Upper lobe of left lung (tissue), 6 donors: Measurements from ENCODE around the gene DGKQ. TPM values are rescaled to one million over a fixed set of nuclear protein-coding genes. Genes with fewer than 3 reads are reported as not detected.

Experiments used
- ATAC-seq, 2 donors: fragments of 200-7000 bp; cut with Tn5 transposase; one replicate each; pipeline ENCODE4 v1.9.1; 2022; ENCODE audit warnings: mild to moderate bottlenecking in 2 of 2, moderate library complexity in 2 of 2; ENCODE audit not compliant: low FRiP score in 2 of 2
- DNase-seq, 2 donors: peaks; one replicate each; pipeline ENCODE4 v3.0.0-alpha.2; 2019 to 2020
- H3K27ac ChIP-seq, 4 donors: fragments of 200-600 bp; sonication (generic); one replicate each; pipeline ENCODE4 v1.5.1; 2016 to 2019
- H3K27me3 ChIP-seq, 4 donors: fragments of 200-600 bp; sonication (generic); one replicate each; pipeline ENCODE4 v1.5.1; 2017 to 2019
- H3K36me3 ChIP-seq, 4 donors: fragments of 200-600 bp; sonication (generic); one replicate each; pipeline ENCODE4 v1.5.1; 2016 to 2019
- H3K4me1 ChIP-seq, 4 donors: fragments of 200-600 bp; sonication (generic); one replicate each; pipeline ENCODE4 v1.5.1; 2018 to 2019
- H3K4me3 ChIP-seq, 4 donors: fragments of 200-600 bp; sonication (generic); one replicate each; pipeline ENCODE4 v1.5.1; 2017 to 2019; ENCODE audit warnings: mild to moderate bottlenecking in 2 of 4, moderate library complexity in 1 of 4
- H3K9me3 ChIP-seq, 4 donors: fragments of 200-600 bp; sonication (generic); one replicate each; pipeline ENCODE4 v1.5.1; 2018 to 2019
- CTCF ChIP-seq, 6 experiments: fragments of 450-650 bp in 4 of 6; fragments of 200-600 bp in 2 of 6; sonication (generic) in 2 of 6; IDR thresholded peaks; one replicate each; pipeline ENCODE4 v1.5.1; 2016 to 2019; ENCODE audit warnings: antibody characterized with exemption in 6 of 6
- EP300 ChIP-seq, 4 donors: sonication (generic); formaldehyde crosslinking; IDR thresholded peaks; one replicate each; pipeline ENCODE4 v1.5.1; 2017; ENCODE audit warnings: antibody characterized with exemption in 4 of 4, control low read depth in 2 of 4
- POLR2A ChIP-seq, 4 donors: fragments of 450-650 bp; IDR thresholded peaks; one replicate each; pipeline ENCODE4 v1.5.1; 2016 to 2017; ENCODE audit warnings: antibody characterized with exemption in 4 of 4, mild to moderate bottlenecking in 2 of 4
- POLR2AphosphoS5 ChIP-seq, 2 donors: sonication (generic); formaldehyde crosslinking; IDR thresholded peaks; one replicate each; pipeline ENCODE4 v1.5.1; 2017; ENCODE audit warnings: antibody characterized with exemption in 2 of 2
- WGBS, 2 donors: methylation state at CpG; one replicate each; pipeline ENCODE4 v1.1.5; 2017 to 2018; 5-methylcytosine and 5-hydroxymethylcytosine counted together
- total RNA-seq, 6 donors: library from RNA; depleted of rRNA in 4 of 6; stranded (reverse); fragments of >200 nt in 4 of 6; gene quantifications; one replicate each; pipeline versions ENCODE4 v1.1.0 to v1.2.1, GENCODE V29; 2016 to 2021
- donor health status: DM: no; HTN: no; CAD: no; lungs with moderate emphysema.
- donor health status: DM: no; HTN: yes; CAD: no; lungs with severe emphysema.

DGKQ gene
- total RNA-seq, result 10 to 100 TPM; 10.7 to 36.7 (median 17.5) TPM

DNA sequence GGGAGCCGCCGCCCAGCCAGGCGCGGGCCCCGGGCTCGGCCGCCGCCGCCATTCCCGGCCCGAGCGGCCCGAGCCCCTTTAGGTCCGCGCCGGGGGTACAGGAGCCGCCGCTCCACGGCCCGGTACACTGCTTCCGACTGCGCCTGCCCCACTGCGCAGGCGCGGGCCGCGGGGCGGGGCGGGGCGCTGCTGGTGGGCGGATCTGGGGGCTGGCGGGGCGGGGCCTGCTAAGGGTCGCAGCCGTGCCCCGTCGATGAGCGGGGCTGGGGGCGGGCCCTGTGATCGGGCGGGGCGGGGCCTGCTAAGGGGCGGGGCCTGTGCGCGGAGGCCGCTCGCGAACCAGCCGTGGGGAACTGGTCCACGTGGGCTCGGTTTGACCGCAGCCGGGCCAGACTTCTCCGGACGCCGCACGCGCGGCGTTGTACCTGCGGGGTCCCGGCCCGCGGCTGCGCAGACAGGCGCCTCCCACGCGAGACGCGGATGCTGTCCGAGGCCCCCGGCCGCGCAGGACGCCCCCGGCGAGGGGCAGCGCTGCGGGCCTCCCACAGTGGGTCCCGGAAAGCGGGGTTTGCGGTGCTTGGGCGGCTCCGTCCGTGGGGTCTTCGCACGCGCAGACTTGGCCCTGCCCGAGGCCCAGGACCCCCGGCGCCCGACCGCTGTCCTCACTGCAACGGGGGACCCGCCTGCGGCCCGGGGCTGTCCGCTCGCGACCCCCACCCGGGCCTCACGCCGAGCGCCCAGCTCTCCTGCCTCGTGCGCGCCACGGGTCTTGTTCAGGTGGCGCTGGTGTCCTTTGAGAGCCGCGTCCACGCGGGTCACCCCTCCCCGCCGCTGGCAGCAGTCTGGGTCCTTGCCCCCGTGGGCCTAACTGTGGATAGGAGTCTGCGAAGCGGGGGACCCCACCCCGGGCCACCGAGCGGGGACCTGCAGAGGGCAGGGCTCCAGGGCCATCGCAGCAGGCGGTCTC, at the start of gene DGKQ:
Gene DGKQ, minus strand, starts transcription at position 139 of the 967 bp plus-strand sequence. Its CDS starts 87 bp downstream, at position 52.
- DNase-seq (peak; percentile 93 to 98), ATAC-seq (peak; percentile 95 to 98)
- Histone ChIP-seq H3K9me3 (no peaks in the 10 kb centered on the region), H3K4me1 (peaks cover 20 to 40% (median 23%) of the 10 kb centered on the region in 4 donors), H3K27me3 (no peaks in the 10 kb centered on the region), H3K36me3 (no peaks in the 10 kb centered on the region), H3K4me3 (peak within 1 kb of the TSS; percentile 74 to 97 (median 92)), H3K27ac (peak within 1 kb of the TSS in 2 of 4 donors; percentile 24 to 59)
- 48 to 92% methylated on average over 2 to 36 of the region's 123 CpGs for WGBS, 2 donors
- no peak for TF ChIP-seq POLR2AphosphoS5 (IDR thresholded peaks at IDR 0.05)
- peak in 1 of 4 donors; percentile 36 for TF ChIP-seq POLR2A (IDR thresholded peaks at IDR 0.05)

DNA sequence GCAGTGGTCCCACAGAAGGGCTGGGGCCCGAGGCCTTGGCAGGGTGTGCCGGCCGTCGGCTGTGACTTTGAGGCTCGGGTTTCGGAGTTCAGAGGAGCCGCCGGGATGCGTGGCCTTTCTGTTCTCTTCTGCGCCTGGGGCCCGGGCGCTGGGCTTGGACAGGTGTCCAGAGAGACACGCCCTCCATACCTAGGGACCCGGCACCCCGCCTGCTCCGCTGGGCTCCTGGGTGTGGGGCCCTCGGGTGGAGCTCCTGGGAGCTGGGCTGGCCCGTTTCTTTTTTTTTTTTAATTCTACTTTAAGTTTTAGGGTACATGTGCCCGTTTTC, 49.3 kb upstream of the DGKQ start:
- 93 to 94% methylated on average over 13 to 19 of the region's 19 CpGs for WGBS, 2 donors
- Histone ChIP-seq H3K4me1 (no peaks in the 10 kb centered on the region), H3K9me3 (no peaks in the 10 kb centered on the region), H3K27ac (no peak overlapping the region), H3K27me3 (no peaks in the 10 kb centered on the region), H3K36me3 (peaks cover 0 to 21% (median 5%) of the 10 kb centered on the region in 4 donors), H3K4me3 (no peak overlapping the region)
- ATAC-seq (no peak), DNase-seq (no peak)
- TF ChIP-seq POLR2A (IDR thresholded peaks at IDR 0.05), result no peak
- TF ChIP-seq CTCF (IDR thresholded peaks at IDR 0.05), result no peak
- TF ChIP-seq POLR2AphosphoS5 (IDR thresholded peaks at IDR 0.05), result no peak
- no peak for TF ChIP-seq EP300 (IDR thresholded peaks at IDR 0.05)

DNA sequence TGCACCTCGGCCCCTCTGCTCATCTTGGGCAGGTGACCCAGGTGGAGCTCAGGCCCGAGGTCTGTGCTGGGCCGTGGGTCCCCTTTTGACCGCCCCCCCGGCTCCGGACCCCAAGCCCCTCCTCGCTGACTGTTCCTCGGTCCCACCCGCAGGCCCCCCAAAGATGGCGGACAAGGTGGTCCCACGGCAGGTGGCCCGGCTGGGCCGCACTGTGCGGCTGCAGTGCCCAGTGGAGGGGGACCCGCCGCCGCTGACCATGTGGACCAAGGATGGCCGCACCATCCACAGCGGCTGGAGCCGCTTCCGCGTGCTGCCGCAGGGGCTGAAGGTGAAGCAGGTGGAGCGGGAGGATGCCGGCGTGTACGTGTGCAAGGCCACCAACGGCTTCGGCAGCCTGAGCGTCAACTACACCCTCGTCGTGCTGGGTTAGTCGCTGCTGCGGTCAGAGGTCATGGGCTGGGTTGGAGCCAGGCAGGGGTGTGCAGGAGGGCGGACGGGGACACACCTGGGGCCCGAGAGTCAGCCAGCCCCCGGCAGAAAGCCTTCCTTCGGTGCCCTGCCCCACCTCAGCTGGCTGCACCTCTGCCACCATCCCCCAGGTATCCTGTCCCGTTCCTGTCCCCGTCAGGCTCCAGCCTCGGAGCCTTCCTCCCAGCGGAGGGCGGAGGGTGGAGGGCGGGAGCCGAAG, 48.8 kb upstream of the DGKQ start:
- Histone ChIP-seq H3K4me1 (no peaks in the 10 kb centered on the region), H3K27ac (no peak overlapping the region), H3K36me3 (peaks cover 0 to 21% (median 5%) of the 10 kb centered on the region in 4 donors), H3K27me3 (no peaks in the 10 kb centered on the region), H3K9me3 (no peaks in the 10 kb centered on the region), H3K4me3 (no peak overlapping the region)
- no peak for TF ChIP-seq EP300 (IDR thresholded peaks at IDR 0.05)
- ATAC-seq (no peak), DNase-seq (peak in 1 of 2 donors; percentile 83)
- 94 to 96% methylated on average over 20 to 40 of the region's 46 CpGs for WGBS, 2 donors

DNA sequence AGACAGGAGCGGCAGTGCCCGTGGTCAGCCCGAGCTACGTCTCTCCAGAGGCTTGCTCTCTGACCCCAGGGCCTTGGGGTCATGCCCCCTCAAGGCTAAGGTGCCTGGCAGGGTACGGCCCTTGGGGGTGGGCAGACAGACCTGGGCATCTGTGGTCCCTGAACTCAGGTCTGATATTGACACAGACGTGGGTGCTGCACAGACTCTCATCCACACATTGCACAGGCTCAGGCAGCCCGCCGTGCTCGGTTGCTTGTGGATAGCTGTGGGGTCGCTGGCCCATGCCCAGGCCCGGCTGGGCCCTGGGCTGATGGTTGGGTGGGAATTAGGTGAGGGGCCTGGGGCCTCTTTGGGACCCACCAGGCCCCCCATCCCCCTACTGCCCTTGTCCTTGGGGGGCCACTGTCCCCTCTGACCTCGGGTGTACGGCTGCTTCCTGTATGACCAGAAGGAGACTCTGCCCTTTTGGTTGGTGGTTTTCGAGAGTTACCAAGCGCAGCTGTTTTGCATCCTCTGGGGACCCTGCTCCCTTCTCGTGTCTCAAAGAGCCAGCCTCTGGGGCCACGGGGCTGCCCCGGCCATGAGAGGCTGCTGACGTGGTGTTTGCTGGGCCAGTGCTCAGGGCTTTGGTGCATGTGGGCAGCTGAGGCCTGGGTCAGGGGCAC, 48.1 kb upstream of the DGKQ start:
- no peak for TF ChIP-seq POLR2AphosphoS5 (IDR thresholded peaks at IDR 0.05)
- TF ChIP-seq POLR2A (IDR thresholded peaks at IDR 0.05), result no peak
- TF ChIP-seq EP300 (IDR thresholded peaks at IDR 0.05), result no peak
- TF ChIP-seq CTCF (IDR thresholded peaks at IDR 0.05), result no peak
- no peak overlapping the region for H3K27ac ChIP-seq
- ATAC-seq (no peak), DNase-seq (peak in 1 of 2 donors; percentile 75)
- 91 to 92% methylated on average over 8 to 14 of the region's 19 CpGs for WGBS, 2 donors
- H3K36me3 ChIP-seq, result peaks cover 0 to 21% (median 5%) of the 10 kb centered on the region in 4 donors
- H3K4me3 ChIP-seq, result no peak overlapping the region
- H3K9me3 ChIP-seq, result no peaks in the 10 kb centered on the region
- no peaks in the 10 kb centered on the region for H3K27me3 ChIP-seq
- no peaks in the 10 kb centered on the region for H3K4me1 ChIP-seq

DNA sequence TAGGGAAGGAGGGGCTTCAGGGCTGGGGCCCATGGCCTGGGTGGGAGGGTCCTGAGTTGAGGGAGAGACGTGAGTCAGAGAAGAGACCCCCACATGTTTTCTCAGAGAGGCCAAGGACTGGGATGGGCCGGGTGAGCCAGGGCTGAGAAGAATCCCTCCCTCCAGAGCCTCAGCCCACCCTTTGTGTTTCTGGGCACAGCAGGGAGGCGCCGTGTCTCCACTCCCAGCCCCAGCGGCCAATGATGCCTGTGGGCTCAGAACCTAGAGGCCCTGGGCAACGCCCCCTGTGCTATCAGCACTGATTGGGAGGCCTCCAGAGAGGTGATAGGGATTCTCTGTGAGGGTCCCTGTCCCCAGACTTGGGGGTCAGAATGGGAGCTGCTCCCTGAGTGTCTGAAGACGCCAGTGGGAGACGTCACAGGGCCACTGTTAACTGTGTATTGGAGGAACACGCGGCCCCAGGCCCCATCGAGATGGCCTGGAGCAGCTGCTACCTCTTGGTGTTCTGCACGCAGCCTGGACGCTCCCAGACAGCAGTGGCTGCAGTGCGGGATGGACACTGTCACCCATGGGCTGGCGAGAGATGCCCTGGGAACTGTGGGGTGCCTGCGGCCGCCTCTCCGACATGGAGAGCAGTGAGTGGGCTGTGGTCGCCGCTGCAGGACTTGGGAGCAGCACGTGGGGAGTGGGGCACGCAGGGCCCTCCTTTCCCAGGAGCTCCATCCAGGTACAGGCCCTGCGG, 46.5 kb upstream of the DGKQ start:
- no peak overlapping the region for H3K4me3 ChIP-seq
- no peak for TF ChIP-seq POLR2A (IDR thresholded peaks at IDR 0.05)
- no peak for TF ChIP-seq CTCF (IDR thresholded peaks at IDR 0.05)
- TF ChIP-seq POLR2AphosphoS5 (IDR thresholded peaks at IDR 0.05), result no peak
- no peak for TF ChIP-seq EP300 (IDR thresholded peaks at IDR 0.05)
- no peaks in the 10 kb centered on the region for H3K27me3 ChIP-seq
- DNase-seq (peak in 1 of 2 donors; percentile 59), ATAC-seq (no peak)
- no peaks in the 10 kb centered on the region for H3K4me1 ChIP-seq
- no peaks in the 10 kb centered on the region for H3K9me3 ChIP-seq
- WGBS, 2 donors, result 77 to 90% methylated on average over 3 to 21 of the region's 23 CpGs
- no peak overlapping the region for H3K27ac ChIP-seq
- peaks cover 0 to 8% (median 3%) of the 10 kb centered on the region in 4 donors for H3K36me3 ChIP-seq
